Measurements from ENCODE around the gene SOS2. TPM values are rescaled to one million over a fixed set of nuclear protein-coding genes. Genes with fewer than 3 reads are reported as not detected.

The SOS2 gene
- total and polyA plus RNA-seq, 10 of the 15 experiments (the other 5 are each of a cell fraction or from before 2014, with no cell fraction given) = 2.1 to 16.8 (median 8.4) TPM

- FAIRE-seq (no peak), ATAC-seq (no peak), DNase-seq (ENCODE audit: low read depth, low spot score) (no peak)
- Histone ChIP-seq H3K79me2 (ENCODE audit: control insufficient read depth, insufficient read depth, low read length) (no peaks in the 10 kb centered on the region), H4K20me1 (ENCODE audit: control insufficient read depth, insufficient read depth) (no peaks in the 10 kb centered on the region), H3K9ac (ENCODE audit: control insufficient read depth, insufficient read depth, low read length) (no peak overlapping the region), H3K36me3 (ENCODE audit: control insufficient read depth in 2 of 2, insufficient read depth in 2 of 2, low read length in 1 of 2) (peaks cover 0 to 2% of the 10 kb centered on the region in 2 experiments; a peak in 2 of 4 replicates), H3K4me2 (ENCODE audit: control insufficient read depth, insufficient read depth) (no peak overlapping the region), H3K4me1 (ENCODE audit: control insufficient read depth, insufficient read depth, low read length) (no peaks in the 10 kb centered on the region), H3K27me3 (replicated peaks in 1 of 2; ENCODE audit: control insufficient read depth in 2 of 2, insufficient read depth in 2 of 2, low read length in 1 of 2) (no peaks in the 10 kb centered on the region), H3K4me3 (no peak overlapping the region), H3K27ac (ENCODE audit: control insufficient read depth, insufficient read depth) (no peak overlapping the region), H2AFZ (ENCODE audit: control insufficient read depth, low read depth, low read length) (no peak overlapping the region), H3K9me3 (replicated peaks; ENCODE audit: control insufficient read depth, insufficient read depth, low read length) (no peaks in the 10 kb centered on the region)
- intact Hi-C loops (cut with micrococcal nuclease; ENCODE audit: unreplicated experiment) = no loop called here
- ChIA-PET RAD21 (ENCODE audit: unreplicated experiment) (no interaction called here), SMC1A (ENCODE audit: uncharacterized antibody, unreplicated experiment) (no interaction called here), CTCF (no interaction called here), POLR2A (interaction anchor here (1.0 kb wide), 1 partner anchor 10 kb away, joined by 3 read pairs; no protein-coding TSS in a partner anchor)
- no TSS peak for BruUV-seq (replicated peaks)
- TF ChIP-seq ZBED1 (IDR thresholded peaks at IDR 0.05; ENCODE audit: borderline replicate concordance) (no peak), POU2F2 (IDR thresholded peaks at IDR 0.05; ENCODE audit: borderline replicate concordance, low read depth, low read length) (no peak), SUPT20H (IDR thresholded peaks at IDR 0.05; ENCODE audit: borderline replicate concordance, control insufficient read depth, low read depth, low read length) (no peak), NR2C2 (IDR thresholded peaks at IDR 0.05; ENCODE audit: borderline replicate concordance, control insufficient read depth, insufficient read length, low read depth) (no peak)
- WGBS (ENCODE audit: insufficient coverage, insufficient replicate concordance, low lambda C conversion rate, missing lambda C conversion rate) = 95% methylated on average over 4 of the region's 4 CpGs
- in situ Hi-C loops (cut with MboI) = no loop called here
Observed at GRCh38 chr14:50156111-50156510, 75.3 kb downstream of the SOS2 start.

DNA sequence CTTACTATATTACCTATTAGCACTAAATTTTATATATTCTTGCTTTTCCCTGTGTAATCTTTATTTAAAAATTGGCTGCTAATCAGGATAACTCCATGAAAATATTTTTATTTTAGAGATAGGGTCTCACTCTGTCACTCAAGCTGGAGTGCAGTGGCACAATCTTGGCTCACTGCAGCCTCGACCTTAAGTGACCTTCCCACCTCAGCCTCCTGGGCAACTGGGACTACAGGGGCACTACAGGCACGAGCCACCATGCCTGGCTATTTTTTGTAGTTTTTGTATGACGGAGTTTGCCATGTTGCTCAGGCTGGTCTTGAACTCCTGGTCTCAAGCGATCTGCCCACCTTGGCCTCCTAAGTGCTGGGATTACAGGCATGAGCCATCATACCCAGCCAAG is 82.6 kb downstream of the SOS2 start:
- whole genome bisulfite sequencing (ENCODE audit: insufficient coverage, insufficient replicate concordance, low lambda C conversion rate, missing lambda C conversion rate) = 85% methylated on average over 4 of the region's 4 CpGs
- H3K4me2 ChIP-seq (ENCODE audit: control insufficient read depth, insufficient read depth) = no peak overlapping the region

More for the DNA sequence above, 82.6 kb downstream of the SOS2 start:
- DNase-seq (ENCODE audit: low read depth, low spot score) (no peak), FAIRE-seq (no peak), ATAC-seq (no peak)
- no peak overlapping the region for H2AFZ ChIP-seq (ENCODE audit: control insufficient read depth, low read depth, low read length)
- RAD21 ChIA-PET (ENCODE audit: unreplicated experiment) = no interaction called here
- POLR2A ChIA-PET = no interaction called here
- intact Hi-C loops (cut with micrococcal nuclease; ENCODE audit: unreplicated experiment) (no loop called here), in situ Hi-C loops (cut with MboI) (no loop called here)
- H3K27ac ChIP-seq (ENCODE audit: control insufficient read depth, insufficient read depth) = no peak overlapping the region
- no peak for TF ChIP-seq BACH1 (IDR thresholded peaks at IDR 0.05; ENCODE audit: borderline replicate concordance)
- CTCF ChIA-PET = interaction anchor here (0.8 kb wide), 1 partner anchor 33 kb away, joined by 4 read pairs; no protein-coding TSS in a partner anchor
- SMC1A ChIA-PET (ENCODE audit: uncharacterized antibody, unreplicated experiment) = interaction anchor here (1.3 kb wide), 1 partner anchor 13 kb away, joined by 4 read pairs; no protein-coding TSS in a partner anchor
- no peak overlapping the region for H3K4me3 ChIP-seq
- no peak overlapping the region for H3K9ac ChIP-seq (ENCODE audit: control insufficient read depth, insufficient read depth, low read length)
- H3K36me3 ChIP-seq (ENCODE audit: control insufficient read depth in 2 of 2, insufficient read depth in 2 of 2, low read length in 1 of 2) = peaks cover 0 to 3% of the 10 kb centered on the region in 2 experiments; a peak in 1 of 4 replicates
- H3K27me3 ChIP-seq (replicated peaks in 1 of 2; ENCODE audit: control insufficient read depth in 2 of 2, insufficient read depth in 2 of 2, low read length in 1 of 2) = no peaks in the 10 kb centered on the region
- no peaks in the 10 kb centered on the region for H3K4me1 ChIP-seq (ENCODE audit: control insufficient read depth, insufficient read depth, low read length)
- BruUV-seq (replicated peaks) = no TSS peak
- H3K79me2 ChIP-seq (ENCODE audit: control insufficient read depth, insufficient read depth, low read length) = no peaks in the 10 kb centered on the region
- H3K9me3 ChIP-seq (replicated peaks; ENCODE audit: control insufficient read depth, insufficient read depth, low read length) = no peaks in the 10 kb centered on the region
- no peaks in the 10 kb centered on the region for H4K20me1 ChIP-seq (ENCODE audit: control insufficient read depth, insufficient read depth)
